Tibial artery (tissue), 4 donors: Measurements from ENCODE around the gene PLK4.

Source experiments
- DNase-seq, 2 donors: peaks; one replicate each; pipeline ENCODE4 v3.0.0-alpha.2; 2019
- H3K27ac ChIP-seq, 2 donors: fragments of 200-600 bp; sonication (generic) in 1 of 2; 1 replicate in 1 of 2; 2 replicates in 1 of 2; pipeline ENCODE4 v1.5.1; 2018 to 2019; ENCODE audit warnings: mild to moderate bottlenecking in 1 of 2
- H3K27me3 ChIP-seq, 2 donors: fragments of 200-600 bp; sonication (generic) in 1 of 2; one replicate each; pipeline versions ENCODE4 v1.5.1 to v1.6.0; 2016 to 2019
- H3K36me3 ChIP-seq, 3 donors: fragments of 200-600 bp; sonication (generic) in 2 of 3; one replicate each; pipeline ENCODE4 v1.5.1; 2016 to 2019; ENCODE audit warnings: mild to moderate bottlenecking in 2 of 3
- H3K4me1 ChIP-seq, 4 donors: fragments of 200-600 bp; sonication (generic) in 2 of 4; 1 replicate in 3 of 4; 2 replicates in 1 of 4; pipeline ENCODE4 v1.5.1; 2016 to 2019
- H3K4me3 ChIP-seq, 2 donors: fragments of 200-600 bp; sonication (generic) in 1 of 2; 1 replicate in 1 of 2; 2 replicates in 1 of 2; pipeline ENCODE4 v1.5.1; 2018 to 2019; ENCODE audit warnings: mild to moderate bottlenecking in 2 of 2
- H3K9me3 ChIP-seq, 3 donors: fragments of 200-600 bp; sonication (generic) in 1 of 3; one replicate each; pipeline ENCODE4 v1.5.1; 2016 to 2019
- intact Hi-C: fragments of 100-400 bp; cut with DNase I; formaldehyde crosslinking; loops from one replicate; pipeline ENCODE4 v1.15.0; 2023; ENCODE audit warnings: low total_unique reads
- TF ChIP-seq, protein P1 (sequence below), 2 experiments: fragments of 200-600 bp in 1 of 2; fragments of 450-650 bp in 1 of 2; IDR thresholded peaks; one replicate each; pipeline ENCODE4 v1.5.1; 2017 to 2019; ENCODE audit warnings: antibody characterized with exemption in 2 of 2, mild to moderate bottlenecking in 1 of 2, moderate library complexity in 1 of 2

PLK4 gene

DNA sequence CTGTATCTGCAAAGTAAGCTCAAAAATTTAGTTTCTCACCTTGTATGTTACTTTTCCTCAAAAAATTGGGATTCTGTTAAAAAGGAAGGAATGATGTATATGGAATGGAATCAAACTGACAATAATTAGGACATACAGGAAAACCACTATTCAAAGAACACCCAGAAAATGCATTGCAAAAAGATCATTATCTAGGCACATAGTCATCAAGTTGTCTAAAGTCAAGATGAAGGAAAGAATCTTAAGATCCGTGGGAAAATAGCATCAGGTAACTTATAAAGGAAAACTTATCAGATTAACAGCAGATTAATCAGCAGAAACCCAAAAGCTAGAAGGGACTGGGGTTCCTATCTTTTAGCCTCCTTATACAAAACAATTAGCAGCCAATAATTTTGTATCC lies 23.1 kb upstream of the PLK4 start:
- TF ChIP-seq, protein P1, sequence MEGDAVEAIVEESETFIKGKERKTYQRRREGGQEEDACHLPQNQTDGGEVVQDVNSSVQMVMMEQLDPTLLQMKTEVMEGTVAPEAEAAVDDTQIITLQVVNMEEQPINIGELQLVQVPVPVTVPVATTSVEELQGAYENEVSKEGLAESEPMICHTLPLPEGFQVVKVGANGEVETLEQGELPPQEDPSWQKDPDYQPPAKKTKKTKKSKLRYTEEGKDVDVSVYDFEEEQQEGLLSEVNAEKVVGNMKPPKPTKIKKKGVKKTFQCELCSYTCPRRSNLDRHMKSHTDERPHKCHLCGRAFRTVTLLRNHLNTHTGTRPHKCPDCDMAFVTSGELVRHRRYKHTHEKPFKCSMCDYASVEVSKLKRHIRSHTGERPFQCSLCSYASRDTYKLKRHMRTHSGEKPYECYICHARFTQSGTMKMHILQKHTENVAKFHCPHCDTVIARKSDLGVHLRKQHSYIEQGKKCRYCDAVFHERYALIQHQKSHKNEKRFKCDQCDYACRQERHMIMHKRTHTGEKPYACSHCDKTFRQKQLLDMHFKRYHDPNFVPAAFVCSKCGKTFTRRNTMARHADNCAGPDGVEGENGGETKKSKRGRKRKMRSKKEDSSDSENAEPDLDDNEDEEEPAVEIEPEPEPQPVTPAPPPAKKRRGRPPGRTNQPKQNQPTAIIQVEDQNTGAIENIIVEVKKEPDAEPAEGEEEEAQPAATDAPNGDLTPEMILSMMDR (IDR thresholded peaks at IDR 0.05) = no peak
- Histone ChIP-seq H3K27me3 (no peaks in the 10 kb centered on the region), H3K4me3 (no peak overlapping the region), H3K4me1 (no peaks in the 10 kb centered on the region), H3K9me3 (peaks cover 0 to 14% (median 9%) of the 10 kb centered on the region in 3 donors), H3K36me3 (no peaks in the 10 kb centered on the region), H3K27ac (no peak overlapping the region)
- intact Hi-C loops = no loop called here
- no peak for DNase-seq

DNA sequence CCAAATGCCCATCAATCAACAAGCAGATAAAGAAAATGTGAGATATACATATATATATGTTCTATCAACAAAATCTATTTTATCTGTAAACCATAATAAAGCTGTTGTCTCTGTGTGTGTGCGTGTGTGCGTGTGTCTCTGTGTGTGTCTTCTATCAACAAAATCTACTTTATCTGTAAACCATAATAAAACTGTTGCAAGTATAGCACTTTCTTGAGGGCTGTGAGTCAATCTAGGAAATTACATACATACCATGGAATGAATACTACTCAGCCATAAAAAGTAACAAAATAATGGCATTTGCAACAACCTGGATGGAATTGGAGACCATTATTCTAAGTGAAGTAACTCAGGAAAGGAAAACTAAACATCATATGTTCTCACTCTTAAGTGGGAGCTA lies 12.5 kb upstream of the PLK4 start:
- DNase-seq = no peak
- intact Hi-C loops = no loop called here
- Histone ChIP-seq H3K27ac (no peak overlapping the region), H3K36me3 (no peaks in the 10 kb centered on the region), H3K9me3 (no peaks in the 10 kb centered on the region), H3K4me1 (peaks cover 0 to 18% (median 10%) of the 10 kb centered on the region in 4 donors), H3K4me3 (no peak overlapping the region), H3K27me3 (no peaks in the 10 kb centered on the region)
- TF ChIP-seq, protein P1 (IDR thresholded peaks at IDR 0.05) = no peak

DNA sequence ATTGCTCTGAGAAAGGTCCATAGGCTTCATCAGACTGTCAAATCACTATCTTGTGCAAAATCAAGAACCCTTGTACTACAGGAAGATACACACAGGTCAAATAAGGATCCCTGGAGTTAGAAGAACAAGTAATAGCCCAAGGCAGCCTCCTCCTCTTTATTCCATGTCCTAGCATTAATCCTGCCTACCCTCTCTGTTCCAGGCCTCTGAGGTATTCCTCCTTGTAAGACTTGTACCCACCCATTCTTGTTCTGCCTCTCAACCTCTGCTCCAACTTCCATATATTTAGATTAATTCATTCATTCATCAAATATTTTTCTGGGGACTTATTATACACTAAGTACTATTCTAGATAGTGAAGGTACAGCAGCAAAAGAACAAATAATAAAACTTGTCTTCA lies 10.4 kb upstream of the PLK4 start:
- no peak for DNase-seq
- TF ChIP-seq, protein P1 (IDR thresholded peaks at IDR 0.05) = no peak
- Histone ChIP-seq H3K4me1 (peaks cover 0 to 18% (median 10%) of the 10 kb centered on the region in 4 donors), H3K36me3 (no peaks in the 10 kb centered on the region), H3K4me3 (no peak overlapping the region), H3K9me3 (no peaks in the 10 kb centered on the region), H3K27me3 (no peaks in the 10 kb centered on the region), H3K27ac (peak overlapping the region; percentile 45 to 51)
- intact Hi-C loops = no loop called here

DNA sequence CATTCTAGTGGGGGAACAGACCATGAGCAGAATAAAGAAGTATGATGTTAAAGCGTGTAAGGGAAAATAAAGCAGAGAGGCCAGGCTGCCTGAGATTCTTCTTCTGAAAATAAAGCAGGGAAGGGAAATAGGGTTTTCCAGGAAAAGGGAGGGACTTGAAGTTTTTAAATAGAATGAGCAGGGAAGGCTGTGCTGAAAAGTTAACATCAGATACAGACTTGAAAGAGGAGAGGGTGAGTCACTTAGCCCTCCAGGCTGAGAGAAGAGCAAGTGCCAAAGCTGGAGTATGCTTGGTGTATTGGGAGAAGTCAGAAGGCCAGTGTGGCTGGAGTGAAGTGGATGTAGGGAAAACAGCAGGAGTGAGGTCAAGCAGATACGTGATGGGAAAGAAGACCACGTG lies 10.0 kb upstream of the PLK4 start:
- Histone ChIP-seq H3K27ac (peak overlapping the region; percentile 45 to 51), H3K9me3 (no peaks in the 10 kb centered on the region), H3K4me3 (no peak overlapping the region), H3K36me3 (no peaks in the 10 kb centered on the region), H3K4me1 (peaks cover 0 to 18% (median 10%) of the 10 kb centered on the region in 4 donors), H3K27me3 (no peaks in the 10 kb centered on the region)
- DNase-seq = no peak
- intact Hi-C loops = no loop called here
- TF ChIP-seq, protein P1 (IDR thresholded peaks at IDR 0.05) = no peak

DNA sequence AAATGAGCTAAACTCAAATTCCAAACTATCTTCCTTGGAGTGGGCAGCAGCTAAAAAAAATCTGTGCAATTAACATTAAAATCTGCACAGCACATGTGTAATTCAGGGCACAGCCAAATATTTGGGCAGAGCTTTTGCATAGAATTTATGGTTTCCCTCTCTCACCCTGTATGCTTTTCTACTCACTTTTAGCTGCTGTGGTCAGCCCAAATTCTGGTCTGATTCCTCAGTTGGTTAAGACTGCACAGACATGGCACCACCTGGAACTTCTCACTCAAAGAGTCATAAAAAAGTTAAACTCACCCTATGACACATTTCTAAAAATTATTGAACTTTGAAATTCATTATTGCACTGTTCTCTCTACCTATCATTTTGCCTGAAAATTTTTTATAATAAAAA lies 4.9 kb upstream of the PLK4 start:
- TF ChIP-seq, protein P1 (IDR thresholded peaks at IDR 0.05) = no peak
- H3K4me1 ChIP-seq = peaks cover 0 to 11% (median 5%) of the 10 kb centered on the region in 4 donors
- intact Hi-C loops = no loop called here
- no peak overlapping the region for H3K4me3 ChIP-seq
- no peaks in the 10 kb centered on the region for H3K9me3 ChIP-seq
- DNase-seq = no peak
- H3K27ac ChIP-seq = no peak overlapping the region
- H3K27me3 ChIP-seq = no peaks in the 10 kb centered on the region
- no peaks in the 10 kb centered on the region for H3K36me3 ChIP-seq

DNA sequence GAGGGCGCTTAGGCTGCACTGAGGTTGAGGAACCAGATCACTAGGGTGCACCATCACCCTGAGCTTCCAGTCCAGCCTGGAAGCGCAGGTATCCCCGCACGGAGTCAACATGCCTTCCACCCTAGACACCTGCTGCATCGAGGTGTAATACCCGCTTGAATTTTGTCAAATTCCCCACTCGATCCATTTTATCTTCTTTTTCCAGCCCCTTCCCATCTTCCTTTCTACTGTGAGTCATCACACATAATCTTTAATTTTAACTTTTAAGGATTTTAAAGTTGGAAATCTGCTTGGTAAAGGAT lies 821 bp downstream of the PLK4 start:
- no peaks in the 10 kb centered on the region for H3K36me3 ChIP-seq
- peak overlapping the region; percentile 63 to 98 for H3K4me3 ChIP-seq
- TF ChIP-seq, protein P1 (IDR thresholded peaks at IDR 0.05) = no peak
- no peak for DNase-seq
- intact Hi-C loops = loop anchor here (5.0 kb wide), 1 partner anchor 94 kb away; no protein-coding TSS in a partner anchor
- H3K4me1 ChIP-seq = peaks cover 0 to 11% (median 7%) of the 10 kb centered on the region in 4 donors
- no peaks in the 10 kb centered on the region for H3K9me3 ChIP-seq
- no peak overlapping the region for H3K27ac ChIP-seq
- no peaks in the 10 kb centered on the region for H3K27me3 ChIP-seq
